ENCODE results near the gene TREH. TPM values are rescaled to one million over a fixed set of nuclear protein-coding genes. Genes with fewer than 3 reads are reported as not detected.

Gene TREH
- total RNA-seq, 2 experiments from 2014 or later: not detected

DNA sequence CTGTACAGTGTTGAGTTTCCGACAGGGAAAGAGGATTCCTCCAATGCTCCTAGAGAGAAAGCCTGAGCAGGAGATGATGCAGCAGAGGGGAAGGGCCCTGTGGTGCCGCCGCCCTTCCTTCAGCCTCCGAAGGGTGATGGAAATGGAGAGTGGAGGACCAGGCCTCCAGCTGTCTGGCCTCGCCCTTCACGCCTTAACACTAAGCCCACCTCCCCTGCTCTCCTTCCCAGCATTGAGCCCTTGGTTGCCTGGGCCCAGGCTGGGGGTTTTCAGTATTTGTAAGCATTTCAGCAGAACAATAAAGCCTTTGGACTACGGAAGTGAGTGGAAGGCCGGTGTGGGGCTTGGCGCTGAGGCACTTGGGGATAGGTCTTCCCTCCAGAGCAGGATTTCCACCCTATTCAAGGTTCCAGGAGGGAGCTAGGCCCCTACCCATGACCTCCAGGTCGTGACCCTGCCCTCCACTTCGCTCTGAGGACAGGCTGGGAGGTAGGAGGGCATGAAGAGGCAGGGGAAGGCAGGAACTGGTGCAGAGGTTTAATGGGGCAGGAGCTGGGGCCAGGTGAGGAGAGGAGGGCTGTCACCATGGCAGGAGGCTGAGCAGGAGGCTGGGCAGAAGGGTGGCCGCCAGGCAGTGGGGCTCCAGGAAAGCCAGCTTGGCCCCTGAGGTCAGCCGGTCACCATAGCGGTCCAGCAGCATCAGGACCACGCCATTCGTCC, 21.6 kb downstream of the TREH start:
- no peaks in the 10 kb centered on the region for H3K36me3 ChIP-seq (ENCODE audit: insufficient read depth, low read length)
- intact Hi-C loops (cut with micrococcal nuclease; ENCODE audit: unreplicated experiment): no loop called here
- CTCF ChIA-PET (ENCODE audit: unreplicated experiment): interaction anchor here (0.7 kb wide), 1 partner anchor 21 kb away, joined by 3 read pairs; no protein-coding TSS in a partner anchor

DNA sequence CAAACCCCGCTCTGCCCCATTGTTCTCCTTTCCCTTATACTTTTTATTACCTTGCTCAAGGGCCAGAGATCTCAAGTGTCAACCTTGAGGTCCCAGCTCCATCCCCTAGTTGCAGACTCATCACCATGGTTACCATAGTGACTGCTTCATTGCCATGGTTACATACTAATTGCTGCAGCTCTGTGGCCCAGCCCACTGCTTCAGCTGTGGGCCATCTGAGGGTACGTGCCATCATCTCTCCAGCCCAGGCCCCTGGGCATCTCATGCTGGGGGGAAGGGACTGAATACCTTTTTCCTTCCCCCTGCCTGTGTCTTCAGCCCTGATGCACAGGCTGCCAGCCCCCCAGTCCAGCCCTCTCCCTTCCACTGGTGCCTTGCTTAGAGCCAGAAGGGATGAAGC, 22.2 kb downstream of the TREH start:
- POLR2A ChIA-PET: no interaction called here
- no peaks in the 10 kb centered on the region for H3K9me2 ChIP-seq (ENCODE audit: insufficient read depth, low read length)
- H3K36me3 ChIP-seq (ENCODE audit: insufficient read depth, low read length): no peaks in the 10 kb centered on the region
- H3K4me2 ChIP-seq (ENCODE audit: low read length): no peak overlapping the region
- H3K79me2 ChIP-seq (ENCODE audit: insufficient read depth, low read depth, low read length): no peaks in the 10 kb centered on the region
- H3K4me3 ChIP-seq (ENCODE audit: low read depth, low read length, poor library complexity, severe bottlenecking): no peak overlapping the region
- CTCF ChIA-PET (ENCODE audit: unreplicated experiment): no interaction called here
- no peaks in the 10 kb centered on the region for H4K20me1 ChIP-seq (ENCODE audit: insufficient read depth, low read length)
- intact Hi-C loops (cut with micrococcal nuclease; ENCODE audit: unreplicated experiment): no loop called here
- H3K27ac ChIP-seq (ENCODE audit: low read depth, low read length, poor library complexity, severe bottlenecking): no peak overlapping the region
- no peaks in the 10 kb centered on the region for H3K4me1 ChIP-seq (ENCODE audit: insufficient read depth, low read length, poor library complexity, severe bottlenecking)
- BruUV-seq (replicated peaks): no TSS peak
- DNase-seq (ENCODE audit: low spot score): peak; percentile 20
- TF ChIP-seq, protein P1, sequence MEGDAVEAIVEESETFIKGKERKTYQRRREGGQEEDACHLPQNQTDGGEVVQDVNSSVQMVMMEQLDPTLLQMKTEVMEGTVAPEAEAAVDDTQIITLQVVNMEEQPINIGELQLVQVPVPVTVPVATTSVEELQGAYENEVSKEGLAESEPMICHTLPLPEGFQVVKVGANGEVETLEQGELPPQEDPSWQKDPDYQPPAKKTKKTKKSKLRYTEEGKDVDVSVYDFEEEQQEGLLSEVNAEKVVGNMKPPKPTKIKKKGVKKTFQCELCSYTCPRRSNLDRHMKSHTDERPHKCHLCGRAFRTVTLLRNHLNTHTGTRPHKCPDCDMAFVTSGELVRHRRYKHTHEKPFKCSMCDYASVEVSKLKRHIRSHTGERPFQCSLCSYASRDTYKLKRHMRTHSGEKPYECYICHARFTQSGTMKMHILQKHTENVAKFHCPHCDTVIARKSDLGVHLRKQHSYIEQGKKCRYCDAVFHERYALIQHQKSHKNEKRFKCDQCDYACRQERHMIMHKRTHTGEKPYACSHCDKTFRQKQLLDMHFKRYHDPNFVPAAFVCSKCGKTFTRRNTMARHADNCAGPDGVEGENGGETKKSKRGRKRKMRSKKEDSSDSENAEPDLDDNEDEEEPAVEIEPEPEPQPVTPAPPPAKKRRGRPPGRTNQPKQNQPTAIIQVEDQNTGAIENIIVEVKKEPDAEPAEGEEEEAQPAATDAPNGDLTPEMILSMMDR (conservative IDR thresholded peaks at IDR 0.05; ENCODE audit: low read length): no peak
- no peak for TF ChIP-seq EZH2phosphoT487 (IDR thresholded peaks at IDR 0.05; ENCODE audit: borderline replicate concordance, low read depth, low read length)
- no peak overlapping the region for H2AFZ ChIP-seq (ENCODE audit: low read length)
- no peaks in the 10 kb centered on the region for H3K9me3 ChIP-seq (ENCODE audit: low read length)

More for the DNA sequence above, 21.6 kb downstream of the TREH start:
- no peak for TF ChIP-seq EZH2phosphoT487 (IDR thresholded peaks at IDR 0.05; ENCODE audit: borderline replicate concordance, low read depth, low read length)
- TF ChIP-seq, protein P1 (conservative IDR thresholded peaks at IDR 0.05; ENCODE audit: low read length): no peak
- POLR2A ChIA-PET: no interaction called here
- BruUV-seq (replicated peaks): no TSS peak
- Histone ChIP-seq H3K79me2 (ENCODE audit: insufficient read depth, low read depth, low read length) (no peaks in the 10 kb centered on the region), H3K9me3 (ENCODE audit: low read length) (no peaks in the 10 kb centered on the region), H3K27ac (ENCODE audit: low read depth, low read length, poor library complexity, severe bottlenecking) (no peak overlapping the region), H3K4me3 (ENCODE audit: low read depth, low read length, poor library complexity, severe bottlenecking) (no peak overlapping the region), H3K9me2 (ENCODE audit: insufficient read depth, low read length) (no peaks in the 10 kb centered on the region), H3K4me2 (ENCODE audit: low read length) (no peak overlapping the region), H3K4me1 (ENCODE audit: insufficient read depth, low read length, poor library complexity, severe bottlenecking) (no peaks in the 10 kb centered on the region), H2AFZ (ENCODE audit: low read length) (no peak overlapping the region), H4K20me1 (ENCODE audit: insufficient read depth, low read length) (no peaks in the 10 kb centered on the region)
- no peak for DNase-seq (ENCODE audit: low spot score)

DNA sequence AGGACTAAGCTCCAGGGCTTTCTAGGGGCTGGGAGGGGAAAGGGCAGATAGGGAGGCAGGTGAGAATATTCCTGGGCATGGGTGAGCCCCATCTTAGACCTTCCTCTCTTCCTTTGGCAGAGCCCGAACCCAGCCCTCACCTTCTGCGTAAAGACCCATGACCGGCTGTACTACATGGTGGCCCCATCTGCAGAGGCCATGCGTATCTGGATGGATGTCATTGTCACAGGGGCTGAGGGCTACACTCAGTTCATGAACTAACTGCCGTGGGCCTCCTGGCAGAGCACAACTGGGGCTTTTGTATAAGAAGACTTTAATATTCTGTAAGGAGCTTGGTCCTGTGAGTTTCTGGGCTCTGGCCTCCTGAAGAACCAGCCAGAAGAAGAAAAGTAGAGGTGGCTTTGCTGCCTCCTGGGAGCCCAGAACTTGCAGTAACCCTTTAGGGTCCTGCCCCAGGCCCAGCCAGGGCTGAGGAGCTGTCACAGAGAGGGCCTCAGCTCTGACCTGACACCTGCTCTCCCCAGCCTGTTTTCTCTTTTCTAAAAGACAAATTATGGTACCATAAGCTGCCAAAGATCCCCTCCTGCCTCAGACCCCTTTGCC, 22.8 kb downstream of the TREH start:
- Histone ChIP-seq H3K9me3 (ENCODE audit: low read length) (no peaks in the 10 kb centered on the region), H3K27ac (ENCODE audit: low read depth, low read length, poor library complexity, severe bottlenecking) (no peak overlapping the region), H3K4me1 (ENCODE audit: insufficient read depth, low read length, poor library complexity, severe bottlenecking) (no peaks in the 10 kb centered on the region), H3K36me3 (ENCODE audit: insufficient read depth, low read length) (no peaks in the 10 kb centered on the region), H3K4me2 (ENCODE audit: low read length) (no peak overlapping the region), H3K9me2 (ENCODE audit: insufficient read depth, low read length) (no peaks in the 10 kb centered on the region), H4K20me1 (ENCODE audit: insufficient read depth, low read length) (no peaks in the 10 kb centered on the region), H3K4me3 (ENCODE audit: low read depth, low read length, poor library complexity, severe bottlenecking) (no peak overlapping the region), H2AFZ (ENCODE audit: low read length) (no peak overlapping the region), H3K79me2 (ENCODE audit: insufficient read depth, low read depth, low read length) (no peaks in the 10 kb centered on the region)
- ChIA-PET CTCF (ENCODE audit: unreplicated experiment) (no interaction called here), POLR2A (no interaction called here)
- BruUV-seq (replicated peaks): no TSS peak
- DNase-seq (ENCODE audit: low spot score): no peak
- TF ChIP-seq EZH2phosphoT487 (IDR thresholded peaks at IDR 0.05; ENCODE audit: borderline replicate concordance, low read depth, low read length): no peak
- intact Hi-C loops (cut with micrococcal nuclease; ENCODE audit: unreplicated experiment): no loop called here
